SK-MEL-5 (cell line): Measurements from ENCODE around the gene USP16. TPM values are rescaled to one million over a fixed set of nuclear protein-coding genes. Genes with fewer than 3 reads are reported as not detected.
"Not testable (repeated sequence)": the region's sequence is repeated elsewhere in the genome, so short reads cannot be mapped to it uniquely, and the experiment has no call there.

Experiments
- DNase-seq: peaks from one replicate; pipeline ENCODE4 v3.0.0-alpha.2; 2016; ENCODE audit warnings: low read depth, low spot score
- in situ Hi-C: cut with HindIII; loops from 2 replicates; pipeline ENCODE4 v1.10.0; 2016; ENCODE audit warnings: low sequenced_read_pairs, high pct_unique_total_duplicates, low pct_unique_long_range_greater_than_20kb
- polyA plus RNA-seq, 2 experiments: library from polyadenylated mRNA; depleted of rRNA; stranded (reverse); fragments of >200 nt; gene quantifications; 2 replicates each; pipeline ENCODE4 v1.2.3, GENCODE V29; 2015
- total RNA-seq: library from RNA; depleted of rRNA; stranded (reverse); fragments of >200 nt; shearing (Covaris generic); gene quantifications from 2 replicates; pipeline ENCODE4 v1.2.3, GENCODE V29; 2014; rRNA removed

Gene USP16
- 41.8 and 45.2 TPM in 2 replicates for total RNA-seq
- polyA plus RNA-seq (2015; cell fraction: cytosol; rRNA removed): 14.2 and 21.1 TPM in 2 replicates
- 46.8 and 48.1 TPM in 2 replicates for polyA plus RNA-seq (2015; cell fraction: nucleus; rRNA removed)

DNA sequence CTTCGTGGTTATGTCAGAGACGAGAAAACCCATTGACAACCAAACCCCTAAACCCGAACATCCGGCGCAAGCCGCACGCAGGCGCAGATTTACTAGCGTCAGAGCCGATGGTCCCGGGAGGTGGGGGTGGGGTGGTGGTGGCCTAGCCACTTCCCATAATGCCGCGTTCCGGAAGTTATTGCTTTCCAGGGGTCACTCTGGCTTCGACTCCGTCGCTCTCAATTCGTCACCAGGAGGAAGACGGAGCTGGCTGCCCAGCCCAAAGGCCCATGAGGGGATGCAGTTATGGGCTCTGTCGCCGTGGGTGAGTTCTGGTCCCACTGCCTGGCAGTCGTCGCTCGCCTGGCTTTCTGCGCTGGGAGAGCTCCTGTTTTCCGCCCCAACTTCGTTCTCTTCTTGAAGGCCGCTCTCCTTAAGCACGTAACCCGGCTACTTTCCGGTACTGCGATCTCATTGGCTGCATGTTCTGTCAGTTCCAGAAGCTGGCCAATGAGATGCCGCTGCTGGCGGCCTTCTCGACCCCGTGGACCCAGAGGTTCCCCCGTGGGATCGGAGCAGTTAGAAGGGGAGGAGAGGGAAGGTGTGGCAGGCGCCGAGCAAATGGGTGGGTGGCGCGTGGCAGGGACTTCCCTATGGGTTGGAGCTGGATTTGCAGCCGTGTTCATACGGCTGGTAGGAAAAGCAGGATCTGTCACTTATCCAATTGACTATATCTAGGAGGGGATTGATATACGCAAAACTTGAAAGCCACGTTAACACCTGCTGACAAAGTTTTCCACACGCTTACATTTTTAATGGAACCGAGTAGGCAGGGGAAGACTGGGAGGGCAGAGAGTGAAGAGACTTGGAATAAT lies at the start of gene USP16:
Gene USP16 (plus strand): TSS at position 195 of the 854 bp plus-strand sequence. CDS start 3,246 bp downstream, outside the sequence.
- in situ Hi-C loops: no loop called here
- DNase-seq: peak; percentile 97

DNA sequence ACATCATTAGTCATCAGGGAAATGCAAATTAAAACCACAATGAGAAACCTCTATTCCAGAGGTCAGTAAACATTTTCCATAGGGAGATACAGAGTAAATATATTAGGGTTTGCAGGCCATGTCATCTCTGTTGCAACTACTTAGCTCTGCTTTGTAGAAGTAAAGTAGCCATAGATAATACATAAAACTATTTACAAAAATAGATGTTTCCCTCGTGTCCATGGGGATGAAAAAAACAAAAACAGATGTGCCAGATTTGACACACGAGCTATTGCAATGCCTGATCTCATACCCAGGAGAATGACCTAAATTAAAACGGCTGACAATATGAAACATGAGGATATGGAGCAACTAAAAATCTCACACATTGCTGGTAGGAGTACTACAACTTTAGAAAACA lies 49.1 kb upstream of the USP16 start:
- in situ Hi-C loops: no loop called here
- DNase-seq: no peak

DNA sequence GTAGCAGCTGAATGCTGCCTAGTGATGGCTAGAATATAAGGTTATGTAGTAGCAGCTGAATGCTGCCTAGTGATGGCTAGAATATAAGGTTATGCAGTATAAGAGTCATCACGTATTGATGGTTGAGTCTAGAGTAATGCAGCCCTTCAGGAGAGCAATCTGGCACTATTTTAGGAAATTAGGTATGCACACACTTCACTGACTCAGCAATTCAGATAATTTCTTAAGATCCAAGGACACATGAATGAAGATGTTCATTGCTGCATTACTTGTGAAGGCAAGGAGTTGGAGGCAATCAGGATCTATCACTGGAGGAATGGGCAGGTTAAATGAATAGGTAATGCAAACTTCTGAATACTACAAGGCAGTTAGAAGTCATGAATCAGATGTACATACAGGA lies 45.4 kb upstream of the USP16 start:
- no peak for DNase-seq
- in situ Hi-C loops: no loop called here

DNA sequence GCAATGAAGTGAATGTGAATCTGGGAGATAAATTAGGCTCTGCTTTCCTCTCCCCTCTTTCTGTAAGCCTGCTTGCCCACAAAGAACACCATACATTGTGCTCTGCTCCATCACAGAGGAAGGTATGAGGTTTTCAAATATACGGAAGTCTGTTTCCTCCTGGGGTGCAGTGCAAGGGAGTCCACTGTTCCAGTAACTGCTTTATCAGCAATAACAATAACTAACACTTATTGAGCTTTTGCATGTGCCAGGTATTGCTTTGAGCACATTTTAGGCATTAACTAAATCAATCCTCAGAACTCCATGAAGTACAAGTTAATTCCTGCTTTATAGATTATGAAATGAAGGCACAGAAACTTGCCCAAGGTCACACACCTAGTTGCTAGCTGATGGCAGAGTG lies 41.8 kb upstream of the USP16 start:
- in situ Hi-C loops: no loop called here

DNA sequence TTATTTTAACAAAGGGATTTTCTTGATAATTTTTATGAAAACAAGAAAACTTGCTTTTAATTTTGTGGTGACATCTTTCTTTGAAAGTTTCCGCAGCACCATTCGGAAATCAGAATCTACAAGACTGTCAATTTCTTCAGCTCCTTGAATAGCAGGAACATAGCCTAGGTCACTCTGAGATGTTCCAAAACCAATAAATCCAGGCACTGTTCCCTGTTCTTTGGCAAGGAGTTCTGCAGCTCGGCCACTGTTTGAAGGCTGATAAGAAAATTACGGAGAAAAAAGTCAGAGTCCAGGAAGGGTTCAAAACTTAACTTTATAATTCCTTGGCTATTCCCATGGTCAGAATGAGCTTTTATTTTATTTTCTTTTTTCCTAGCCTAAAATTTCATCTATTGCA lies 37.8 kb upstream of the USP16 start:
- no peak for DNase-seq
- in situ Hi-C loops: no loop called here

More for the DNA sequence above, 41.8 kb upstream of the USP16 start:
- DNase-seq: no peak

DNA sequence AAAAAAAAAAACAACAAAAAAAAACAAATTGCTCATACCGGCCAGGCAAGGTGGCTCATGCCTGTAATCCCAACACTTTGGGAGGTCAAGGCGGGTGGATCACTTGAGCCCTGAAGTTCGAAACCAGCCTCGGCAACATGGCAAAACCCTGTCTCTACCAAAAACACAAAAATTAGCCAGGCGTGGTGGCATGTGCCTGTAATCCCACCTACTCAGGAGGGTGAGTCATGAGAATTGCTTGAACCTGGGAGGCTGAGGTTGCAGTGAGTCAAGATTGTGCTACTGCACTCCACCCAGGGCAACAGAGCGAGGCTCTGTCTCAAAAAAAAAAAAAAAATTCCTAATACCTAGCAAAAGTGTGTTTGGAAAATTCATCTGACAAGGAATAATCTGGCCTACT lies 36.3 kb upstream of the USP16 start:
- in situ Hi-C loops, DNase-seq: not testable (repeated sequence)

DNA sequence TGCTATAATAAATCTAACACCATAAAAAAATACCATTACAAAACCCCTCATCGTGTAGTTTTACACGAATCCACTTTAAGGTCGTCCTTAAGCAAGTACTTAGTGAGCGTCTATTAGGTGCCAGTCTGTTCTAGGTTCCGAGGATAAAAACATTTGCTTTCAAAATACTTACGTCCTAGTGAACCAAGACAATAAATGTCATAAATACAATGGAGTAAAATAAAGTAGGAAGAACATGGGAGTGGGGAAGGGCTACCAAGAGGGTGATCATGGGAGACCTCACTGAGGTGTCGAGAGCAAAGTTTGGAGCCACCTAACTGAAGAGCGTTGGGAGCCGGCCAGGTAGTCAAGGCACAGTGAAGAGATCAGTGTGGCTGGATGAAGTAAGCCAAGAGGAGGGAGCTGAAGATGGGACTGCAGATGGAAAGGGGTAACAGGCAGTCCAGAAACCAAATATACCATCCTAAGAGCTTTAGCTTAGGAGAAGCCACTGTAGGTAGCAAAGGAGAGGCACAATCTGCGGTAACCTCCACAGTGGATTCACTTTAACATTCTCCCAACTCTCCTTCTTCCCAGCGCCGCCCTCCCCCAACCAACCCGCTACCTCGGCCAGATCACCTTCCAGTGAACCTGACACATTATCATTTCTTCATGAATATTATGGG lies 32.5 kb upstream of the USP16 start:
- in situ Hi-C loops: no loop called here
- no peak for DNase-seq

DNA sequence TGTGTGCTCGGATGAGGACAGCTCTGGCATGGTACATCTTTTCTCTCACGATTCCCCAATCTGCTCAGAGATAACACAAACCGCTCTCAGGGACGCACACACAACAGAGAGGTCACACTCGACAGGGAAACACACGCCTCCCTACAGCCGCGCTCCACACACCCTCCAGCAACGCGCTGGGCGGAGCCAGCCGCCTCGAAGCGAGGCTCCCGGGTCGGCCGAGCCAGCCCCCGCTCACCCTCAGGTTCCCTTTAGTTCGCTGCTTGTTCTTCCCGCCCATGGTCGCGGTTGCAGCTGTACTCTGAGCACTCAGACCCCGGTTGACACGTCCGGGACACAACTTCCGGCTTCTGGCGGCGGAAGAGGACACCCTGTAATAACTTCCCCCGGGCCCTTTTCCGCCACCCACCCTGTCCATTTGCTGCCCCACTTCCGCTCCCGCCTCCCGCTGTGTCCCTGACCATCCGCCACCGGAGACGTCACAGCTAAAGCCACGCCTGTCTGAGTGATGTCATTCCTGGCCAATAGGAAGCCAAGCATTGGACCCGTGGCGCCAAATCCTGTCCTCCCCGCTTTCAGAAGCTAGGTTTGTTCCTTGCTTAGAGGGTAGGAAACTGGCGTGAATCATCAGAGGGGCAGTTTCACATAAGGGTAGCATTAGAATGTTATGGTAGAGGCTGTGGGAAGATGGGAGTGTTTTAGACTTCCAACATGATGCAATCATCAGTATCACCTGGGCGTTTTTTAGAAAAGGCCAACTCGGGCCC lies 31.8 kb upstream of the USP16 start, which contains the start of gene LTN1:
Gene LTN1 (minus strand): TSS at position 352 of the 767 bp plus-strand sequence. CDS start 72 bp downstream, at position 280.
- in situ Hi-C loops: no loop called here
- peak; percentile 98 for DNase-seq

DNA sequence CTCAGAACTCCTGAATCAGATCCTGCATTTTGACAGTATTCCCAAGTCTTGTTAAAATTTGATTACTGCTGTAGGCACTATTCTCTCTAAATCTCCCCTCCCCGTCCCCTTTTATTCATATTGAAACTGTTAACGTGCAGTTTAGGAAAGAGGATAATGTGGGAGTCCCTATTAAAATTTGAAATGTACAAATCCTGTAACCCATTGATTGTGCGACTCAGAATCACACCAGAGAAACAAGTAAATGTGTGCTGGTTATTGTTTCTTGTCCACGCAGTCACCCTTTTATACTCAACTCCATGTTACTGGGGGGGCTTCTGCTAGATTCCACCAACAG lies 31.2 kb upstream of the USP16 start:
- in situ Hi-C loops: no loop called here
- DNase-seq: no peak

DNA sequence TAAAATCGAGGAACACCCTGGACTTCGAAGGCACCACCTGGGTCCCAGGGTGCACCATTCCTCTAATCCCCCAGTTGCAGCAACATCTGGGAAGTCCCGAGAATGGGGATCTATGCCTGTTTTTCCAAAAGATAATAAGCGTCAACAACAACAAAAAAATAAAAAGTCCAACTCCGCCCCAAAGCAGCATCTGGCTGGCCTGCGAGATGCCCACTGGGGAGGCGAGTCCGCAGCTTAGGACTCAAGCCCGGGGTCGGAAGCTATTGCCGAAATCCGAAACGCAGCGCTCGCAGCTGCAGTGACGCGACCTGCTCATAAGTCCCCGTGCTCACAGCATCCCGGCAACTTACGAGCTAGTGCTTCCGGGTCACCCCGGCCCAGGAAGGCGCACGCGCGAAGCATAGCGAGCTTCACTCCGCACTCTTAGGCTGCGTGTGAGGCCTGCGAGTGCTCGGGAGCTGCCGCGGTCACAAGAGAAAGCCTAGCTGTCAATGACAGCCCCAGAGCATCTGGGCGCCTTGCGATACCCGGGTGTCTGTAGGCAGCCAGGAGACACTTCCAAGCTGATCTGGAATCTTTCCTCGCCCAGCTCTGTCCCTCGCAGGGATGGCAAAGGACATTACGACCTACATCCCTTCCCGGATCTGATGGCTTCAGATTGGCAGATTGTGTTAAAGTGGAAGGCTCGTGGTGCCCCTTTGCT lies 21.9 kb upstream of the USP16 start:
- DNase-seq: peak; percentile 91
- in situ Hi-C loops: no loop called here

DNA sequence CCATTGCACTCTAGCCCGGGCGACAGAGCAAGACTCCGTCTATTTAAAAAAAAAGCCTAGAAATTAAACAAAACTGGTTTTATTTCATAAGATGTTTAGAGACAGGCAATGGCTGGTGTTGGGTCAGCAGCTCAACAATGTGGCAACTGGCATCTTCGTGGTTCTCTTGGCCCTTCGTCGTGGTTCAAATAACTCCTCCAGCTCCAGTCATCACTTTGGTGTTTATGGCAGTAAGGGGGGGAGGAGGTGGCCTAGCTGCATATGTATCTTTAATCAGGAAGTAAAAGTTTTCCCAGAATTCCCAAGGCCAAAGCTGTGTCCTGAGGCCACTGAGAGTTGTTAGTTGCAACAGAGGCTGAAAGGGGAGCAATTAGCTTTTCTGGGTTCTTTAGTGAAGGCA lies 18.8 kb upstream of the USP16 start:
- no peak for DNase-seq
- in situ Hi-C loops: no loop called here

DNA sequence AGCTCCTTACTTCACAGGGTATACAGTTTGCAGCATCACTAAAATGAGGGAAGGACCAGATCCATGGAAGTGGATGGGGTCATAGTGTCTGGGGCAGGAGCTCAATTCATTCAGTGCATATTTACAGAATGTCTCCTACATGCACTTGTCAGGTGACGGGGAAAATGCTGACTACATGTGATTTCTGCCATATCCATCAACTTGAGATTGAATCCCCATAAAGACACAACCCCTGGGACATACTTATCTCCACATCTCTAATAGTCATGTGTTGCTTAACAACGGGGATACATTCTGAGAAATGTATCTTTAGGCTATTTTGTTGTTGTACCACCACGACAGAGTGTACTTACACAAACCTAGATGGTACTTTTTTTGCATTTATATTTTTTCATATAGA lies 17.3 kb upstream of the USP16 start:
- DNase-seq: no peak
- in situ Hi-C loops: no loop called here

DNA sequence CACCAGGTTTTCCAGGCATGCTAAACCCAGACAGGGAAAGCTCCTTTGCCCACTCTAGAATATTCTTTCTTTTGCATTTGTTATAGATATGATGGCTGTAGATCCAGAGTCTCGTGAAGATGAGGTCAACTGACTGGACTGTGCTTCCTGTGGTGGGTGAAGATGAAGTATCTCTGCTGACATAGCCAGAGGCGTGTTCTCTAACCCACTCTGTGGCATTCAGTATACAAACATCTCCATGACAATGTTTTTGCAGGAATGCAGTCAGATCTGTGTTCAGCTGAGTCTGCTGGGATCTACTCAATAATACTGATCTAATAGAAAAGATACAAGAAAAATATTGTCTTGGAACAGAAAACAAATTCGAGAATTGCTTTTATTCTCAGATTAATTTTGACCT lies 16.7 kb upstream of the USP16 start:
- in situ Hi-C loops: no loop called here
- no peak for DNase-seq

DNA sequence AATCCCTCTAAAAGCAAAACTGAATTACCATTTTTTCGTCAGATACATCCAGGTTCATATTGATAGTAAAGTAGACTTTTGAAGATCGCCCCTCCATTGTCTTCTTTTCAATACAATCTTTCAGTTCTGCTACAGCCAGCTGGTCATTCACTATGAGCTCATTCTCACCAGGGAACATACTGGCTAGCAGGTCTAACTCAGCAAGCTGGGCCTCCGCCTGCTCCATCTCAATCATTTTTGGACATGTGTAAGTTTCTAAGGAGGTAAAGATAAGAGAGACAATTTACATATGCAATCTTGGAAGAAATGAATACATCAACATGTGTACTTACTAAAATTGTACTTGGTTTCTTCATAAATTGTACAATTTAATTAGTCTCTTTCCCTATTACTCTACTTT lies 16.1 kb upstream of the USP16 start:
- DNase-seq: no peak

DNA sequence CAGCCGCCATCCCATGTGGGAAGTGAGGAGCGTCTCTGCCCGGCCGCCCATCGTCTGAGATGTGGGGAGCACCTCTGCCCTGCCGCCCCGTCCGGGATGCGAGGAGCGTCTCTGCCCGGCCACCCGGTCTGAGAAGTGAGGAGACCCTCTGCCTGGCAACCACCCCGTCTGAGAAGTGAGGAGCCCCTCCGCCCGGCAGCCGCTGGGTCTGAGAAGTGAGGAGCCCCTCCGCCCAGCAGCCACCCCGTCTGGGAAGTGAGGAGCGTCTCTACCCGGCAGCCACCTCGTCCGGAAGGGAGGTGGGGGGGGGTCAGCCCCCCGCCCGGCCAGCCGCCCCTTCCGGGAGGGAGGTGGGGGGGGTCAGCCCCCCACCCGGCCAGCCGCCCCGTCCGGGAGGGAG lies 13.2 kb upstream of the USP16 start:
- DNase-seq, in situ Hi-C loops: not testable (repeated sequence)

More for the DNA sequence above, 16.1 kb upstream of the USP16 start:
- in situ Hi-C loops: no loop called here

DNA sequence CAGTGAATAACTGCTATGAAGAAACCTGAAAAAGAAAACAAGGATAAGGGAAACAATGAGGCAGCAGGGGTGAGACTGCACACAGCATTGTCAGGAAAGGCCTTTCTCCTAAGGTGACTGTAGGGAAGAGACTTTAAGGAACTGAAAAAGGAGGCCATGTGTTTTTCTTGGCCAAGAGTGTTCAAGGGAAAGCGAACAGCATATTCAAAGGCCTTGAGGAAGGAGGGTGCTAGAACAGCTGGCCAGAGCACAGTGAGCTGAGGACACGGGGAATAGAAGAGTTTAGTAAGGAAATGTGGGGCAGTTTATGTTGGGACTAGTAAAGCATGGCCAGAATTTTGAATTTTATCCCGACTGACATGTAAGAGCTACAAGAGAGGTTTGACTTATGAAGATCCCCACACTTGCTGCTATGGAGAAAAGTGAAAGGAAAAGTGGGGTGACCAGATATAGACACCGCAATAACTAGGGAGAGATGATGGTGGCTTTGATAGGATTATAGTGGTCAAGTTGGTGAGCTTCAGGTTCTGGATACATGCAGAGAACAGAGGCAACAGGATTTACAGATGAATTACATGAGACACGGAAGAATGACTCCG lies 6.7 kb upstream of the USP16 start:
- DNase-seq: no peak

DNA sequence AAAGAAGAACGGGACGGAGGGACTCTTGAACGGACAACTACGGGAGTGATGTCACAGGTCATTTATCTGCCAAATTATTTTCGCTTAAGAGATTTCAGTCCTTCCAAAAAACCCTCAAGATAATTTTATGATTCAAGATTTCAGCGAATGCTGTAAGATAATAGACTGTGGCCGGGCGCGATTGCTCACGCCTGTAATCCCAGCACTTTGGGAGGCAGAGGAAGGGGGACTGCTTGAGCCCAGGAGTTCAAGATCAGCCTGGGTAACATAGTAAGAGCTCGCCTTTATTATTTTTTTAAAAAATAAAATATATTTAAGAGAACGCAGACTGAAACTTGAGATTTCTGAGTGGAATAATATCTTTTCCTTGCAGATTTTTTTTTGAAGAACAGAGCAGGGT lies 5.9 kb upstream of the USP16 start:
- no peak for DNase-seq

More for the DNA sequence above, 6.7 kb upstream of the USP16 start:
- in situ Hi-C loops: no loop called here

More for the DNA sequence above, 5.9 kb upstream of the USP16 start:
- in situ Hi-C loops: no loop called here
